Epidermal melanocyte (primary cell): ENCODE measurements around the gene C2CD5.
"Not testable (repeated sequence)": the region's sequence is repeated elsewhere in the genome, so short reads cannot be mapped to it uniquely, and the experiment has no call there.

Experiments
- DNase-seq: peaks from one replicate; pipeline ENCODE4 v3.0.0; 2011; ENCODE audit warnings: low spot score; ENCODE audit not compliant: insufficient read length

Gene C2CD5

GRCh38 chr12:22480814-22481213 is 63.5 kb downstream of the C2CD5 start:
- not testable (repeated sequence) for DNase-seq

- DNase-seq, result no peak
Observed at GRCh38 chr12:22480016-22480415, 64.3 kb downstream of the C2CD5 start.

- DNase-seq, result no peak
Observed at GRCh38 chr12:22477894-22478287, 66.5 kb downstream of the C2CD5 start.

GRCh38 chr12:22477166-22477893 is 67.0 kb downstream of the C2CD5 start:
- DNase-seq, result no peak

GRCh38 chr12:22476133-22476532 is 68.2 kb downstream of the C2CD5 start:
- DNase-seq, result no peak

- DNase-seq, result no peak
Observed at GRCh38 chr12:22474970-22475720, 69.2 kb downstream of the C2CD5 start.

- no peak for DNase-seq
Observed at GRCh38 chr12:22473212-22473611, 71.1 kb downstream of the C2CD5 start.

- DNase-seq, result no peak
Observed at GRCh38 chr12:22467190-22467589, 77.2 kb downstream of the C2CD5 start.

GRCh38 chr12:22463306-22463705 is 81.0 kb downstream of the C2CD5 start:
- no peak for DNase-seq

GRCh38 chr12:22461786-22462185 is 82.6 kb downstream of the C2CD5 start:
- no peak for DNase-seq

GRCh38 chr12:22459838-22460490 is 84.4 kb downstream of the C2CD5 start:
- DNase-seq, result no peak

- no peak for DNase-seq
Observed at GRCh38 chr12:22458298-22458937, 85.9 kb downstream of the C2CD5 start.

GRCh38 chr12:22457085-22457484 is 87.3 kb downstream of the C2CD5 start:
- DNase-seq, result no peak

- DNase-seq, result no peak
Observed at GRCh38 chr12:22453511-22453910, 90.8 kb downstream of the C2CD5 start.

- no peak for DNase-seq
Observed at GRCh38 chr12:22447223-22447622, 97.1 kb downstream of the C2CD5 start.

GRCh38 chr12:22444317-22444665 is 100.1 kb downstream of the C2CD5 start:
- not testable (repeated sequence) for DNase-seq

GRCh38 chr12:22443379-22444316 is 100.7 kb downstream of the C2CD5 start:
- DNase-seq, result peak; percentile 40

- no peak for DNase-seq
Observed at GRCh38 chr12:22437031-22437806, 107.1 kb downstream of the C2CD5 start.

- no peak for DNase-seq
Observed at GRCh38 chr12:22435583-22435982, 108.8 kb downstream of the C2CD5 start.

GRCh38 chr12:22431693-22432251 is 112.6 kb downstream of the C2CD5 start:
- no peak for DNase-seq
